Stimulated activated CD8-positive, alpha-beta memory T cell treated with anti-CD3 and anti-CD28 coated beads, Interleukin-12 subunit alpha, Interleukin-12 subunit beta, amount 100 ng/mL, for 24 hours (primary cell): ENCODE measurements around the gene SHB.
"Not testable (repeated sequence)": the region's sequence is repeated elsewhere in the genome, so short reads cannot be mapped to it uniquely, and the experiment has no call there.

Experiments
- DNase-seq: peaks from one replicate; pipeline ENCODE4 v3.0.0-alpha.2; 2020; ENCODE audit errors: extremely low read depth

Gene SHB

DNA sequence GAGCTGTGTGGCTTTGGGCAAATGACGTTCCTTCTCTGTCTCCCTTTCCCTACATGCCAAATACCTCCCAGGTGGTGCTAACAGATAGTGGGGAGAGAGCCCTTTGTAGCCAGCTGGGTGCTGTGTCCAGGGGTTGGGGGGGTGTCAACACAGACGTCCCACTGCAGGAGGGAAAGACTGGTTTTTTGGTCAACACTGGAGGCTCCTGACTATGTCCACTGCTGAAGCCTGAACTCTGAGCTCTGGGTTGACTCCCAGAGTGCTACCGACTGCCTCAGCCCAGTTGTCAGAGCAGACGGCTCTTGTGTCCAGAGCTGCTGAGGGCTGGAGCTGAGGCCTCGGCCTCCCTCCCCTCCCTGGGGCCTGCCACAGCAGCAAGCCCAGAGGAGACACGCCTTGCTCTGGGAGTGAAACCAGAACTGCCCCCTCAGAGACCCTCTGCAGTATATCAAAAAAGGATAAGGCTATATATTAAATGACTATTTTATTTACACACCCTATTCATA, 150.3 kb downstream of the SHB start:
- no peak for DNase-seq

DNA sequence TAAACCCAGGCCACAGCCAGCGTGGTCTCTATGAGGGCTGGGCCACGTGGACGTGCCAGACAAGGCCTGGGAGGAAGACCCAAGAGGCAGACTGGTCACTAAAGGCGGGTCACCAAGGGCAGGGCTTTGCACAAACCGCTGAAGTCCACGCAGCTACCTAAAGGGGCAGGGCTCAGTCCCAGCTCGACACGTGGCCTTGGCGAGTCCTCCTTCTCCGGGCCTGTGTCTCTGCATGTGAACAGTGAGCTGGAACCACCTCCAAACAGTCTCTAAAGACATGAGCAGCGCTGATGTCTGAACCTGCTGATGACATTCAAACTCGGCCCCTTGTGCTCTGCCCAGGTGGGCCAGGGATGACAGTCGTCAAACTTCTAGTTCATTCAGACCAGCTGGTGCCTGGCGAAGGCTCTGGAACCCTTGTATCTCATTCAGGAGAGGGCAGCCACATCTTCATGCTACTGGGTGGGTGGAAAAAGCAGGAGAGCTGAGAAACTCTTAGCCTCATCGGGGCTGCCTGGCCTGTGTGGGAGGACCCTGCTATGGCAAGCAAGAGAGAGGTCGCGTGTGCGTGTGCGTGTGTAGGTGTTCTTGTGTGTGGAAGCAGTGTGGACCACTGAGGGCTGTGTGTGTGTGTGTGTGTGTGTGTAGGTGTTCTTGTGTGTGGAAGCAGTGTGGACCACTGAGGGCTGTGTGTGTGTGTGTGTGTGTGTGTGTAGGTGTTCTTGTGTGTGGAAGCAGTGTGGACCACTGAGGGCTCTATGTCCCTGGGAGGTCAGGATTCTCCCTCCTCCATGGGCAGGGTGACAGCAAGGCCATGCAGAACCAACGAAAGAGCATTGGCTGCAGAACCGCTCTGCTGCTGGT, 151.0 kb downstream of the SHB start:
- DNase-seq, result no peak

DNA sequence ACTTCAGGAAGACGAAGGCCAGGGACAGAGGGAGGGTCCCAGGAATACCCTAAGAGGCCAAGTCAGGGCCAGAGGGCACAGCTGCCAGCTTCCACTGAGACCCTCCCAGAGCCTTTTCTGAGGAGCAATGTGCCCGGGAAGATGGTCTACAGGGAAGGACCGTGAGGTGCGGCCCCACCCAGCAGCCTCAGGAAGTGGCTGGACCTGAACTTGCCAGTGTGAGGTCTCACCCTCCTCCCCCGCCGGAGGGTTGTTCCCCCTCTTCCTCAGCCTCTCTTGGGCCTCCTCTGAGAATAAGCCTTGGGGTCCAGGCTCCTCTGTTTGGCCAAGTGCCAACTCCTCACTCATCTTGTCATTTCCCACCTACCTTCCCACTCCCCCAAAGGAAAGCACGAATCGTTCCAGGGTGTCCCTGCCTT, 151.7 kb downstream of the SHB start:
- no peak for DNase-seq

DNA sequence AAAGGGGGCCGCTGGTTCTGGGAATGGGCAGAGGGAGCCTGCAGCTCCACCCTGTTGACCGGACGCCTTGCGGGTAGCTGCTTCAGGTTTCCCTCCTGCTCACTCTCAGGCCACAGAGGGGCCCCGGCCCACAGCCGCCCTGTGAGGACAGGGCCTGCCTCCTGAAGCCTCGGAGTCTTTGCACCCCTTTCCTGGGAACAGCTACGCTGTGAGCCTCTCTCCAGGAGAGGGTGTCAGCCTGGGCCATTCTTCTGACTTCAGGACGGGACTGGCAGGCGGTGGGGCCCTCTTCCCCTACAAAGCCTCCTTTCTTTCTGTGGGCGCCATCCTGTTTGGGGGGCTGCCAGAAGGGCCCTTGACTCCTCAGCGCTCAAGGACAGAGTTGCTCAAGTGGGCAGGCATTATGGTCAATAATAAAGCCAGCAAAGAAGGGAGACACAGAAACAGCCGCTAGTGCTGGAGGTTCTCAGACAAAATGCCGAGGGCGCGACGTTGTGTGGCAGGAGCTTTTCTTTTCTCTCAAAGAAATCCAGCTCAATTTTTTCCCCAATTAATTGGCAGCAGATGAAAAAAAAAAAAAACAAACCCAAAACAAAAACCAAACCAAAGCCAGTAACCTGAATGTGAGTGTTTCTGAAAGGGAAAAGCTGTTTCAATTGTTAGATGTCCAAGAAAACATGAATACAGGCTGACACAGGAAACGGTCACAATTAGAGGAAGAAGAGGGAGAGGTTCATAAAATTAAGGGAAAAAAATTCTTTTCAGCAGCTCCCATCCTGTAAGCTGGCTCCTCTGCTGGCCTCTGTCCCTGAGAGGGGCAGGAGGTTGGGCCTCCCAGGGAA, 152.3 kb downstream of the SHB start:
- DNase-seq, result no peak

DNA sequence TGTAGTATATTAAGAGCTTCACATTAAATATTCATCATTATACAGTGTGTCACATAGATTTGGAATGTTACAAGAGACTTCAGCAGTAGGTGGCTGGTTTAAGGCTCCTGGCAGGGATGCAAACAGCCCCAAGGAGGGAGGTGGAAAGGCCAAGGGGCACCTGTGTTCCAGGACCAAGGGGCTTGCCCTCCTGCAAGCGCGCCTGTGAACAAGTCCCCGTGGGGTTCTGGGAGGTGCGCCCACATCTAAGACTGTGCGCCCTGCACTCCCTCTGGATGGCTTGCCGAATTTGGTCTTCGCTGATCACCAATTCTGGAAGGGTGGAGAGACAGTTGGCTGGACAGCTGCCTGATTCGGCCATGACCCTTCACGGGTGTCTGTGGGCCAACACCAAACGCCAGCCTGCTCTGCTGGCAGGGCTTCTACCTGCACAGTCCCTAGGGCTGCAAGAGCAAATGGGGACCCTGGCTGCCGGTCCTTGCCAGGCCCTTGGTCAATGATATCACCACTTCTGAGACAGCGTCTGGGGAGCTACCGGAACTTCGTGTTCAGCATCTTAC, 153.0 kb downstream of the SHB start:
- DNase-seq, result no peak

DNA sequence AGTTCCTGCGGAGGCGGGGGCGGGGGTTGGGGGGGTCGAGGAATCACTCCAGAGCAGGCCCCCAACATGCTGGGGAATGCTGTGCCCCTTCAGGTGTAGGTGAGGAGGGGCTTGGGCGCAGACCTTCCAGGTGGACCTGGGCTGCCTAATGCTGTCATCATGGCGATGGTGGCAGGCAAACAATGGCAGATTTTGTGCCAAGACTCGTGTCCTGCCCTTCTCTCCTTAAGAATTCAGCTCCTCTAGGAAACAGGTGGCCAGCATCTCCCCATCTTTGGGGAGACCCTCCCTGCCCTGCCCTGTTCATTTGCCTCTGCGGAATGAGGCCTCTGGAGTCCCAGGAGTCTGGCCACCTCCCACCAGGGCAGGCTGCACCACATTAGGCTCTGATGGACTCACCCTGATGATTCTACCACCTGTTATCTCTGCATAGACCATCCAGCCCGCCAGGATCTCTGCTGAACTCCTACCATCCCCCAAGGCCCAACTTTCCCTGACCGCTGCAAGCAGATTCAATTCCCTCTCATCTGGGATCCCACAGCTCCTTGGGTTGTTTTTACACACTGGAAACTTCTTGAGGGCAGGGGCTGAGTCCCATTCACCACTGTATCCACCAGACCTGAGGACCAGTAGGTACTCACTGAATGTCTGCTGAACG, 154.2 kb downstream of the SHB start:
- DNase-seq, result no peak

DNA sequence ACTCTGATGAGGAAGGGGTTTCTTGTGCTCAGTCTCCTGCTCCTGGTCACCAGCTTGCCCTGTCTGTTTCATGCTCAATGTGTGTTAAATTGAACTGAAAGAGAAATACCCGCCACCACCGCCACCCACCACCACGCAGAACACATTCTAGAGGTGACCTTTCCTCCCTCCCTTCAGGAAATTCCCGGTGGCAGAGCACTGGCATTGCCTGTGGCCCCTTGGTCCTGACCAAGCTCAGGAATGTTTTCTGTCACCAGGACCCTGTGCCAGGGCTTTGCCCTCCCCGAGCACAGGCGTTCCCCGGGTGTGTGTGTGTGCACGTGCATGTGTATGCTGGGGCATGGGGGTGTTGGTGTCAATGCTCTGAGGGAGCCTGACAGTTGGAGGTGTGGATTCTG, 154.9 kb downstream of the SHB start:
- DNase-seq, result no peak

DNA sequence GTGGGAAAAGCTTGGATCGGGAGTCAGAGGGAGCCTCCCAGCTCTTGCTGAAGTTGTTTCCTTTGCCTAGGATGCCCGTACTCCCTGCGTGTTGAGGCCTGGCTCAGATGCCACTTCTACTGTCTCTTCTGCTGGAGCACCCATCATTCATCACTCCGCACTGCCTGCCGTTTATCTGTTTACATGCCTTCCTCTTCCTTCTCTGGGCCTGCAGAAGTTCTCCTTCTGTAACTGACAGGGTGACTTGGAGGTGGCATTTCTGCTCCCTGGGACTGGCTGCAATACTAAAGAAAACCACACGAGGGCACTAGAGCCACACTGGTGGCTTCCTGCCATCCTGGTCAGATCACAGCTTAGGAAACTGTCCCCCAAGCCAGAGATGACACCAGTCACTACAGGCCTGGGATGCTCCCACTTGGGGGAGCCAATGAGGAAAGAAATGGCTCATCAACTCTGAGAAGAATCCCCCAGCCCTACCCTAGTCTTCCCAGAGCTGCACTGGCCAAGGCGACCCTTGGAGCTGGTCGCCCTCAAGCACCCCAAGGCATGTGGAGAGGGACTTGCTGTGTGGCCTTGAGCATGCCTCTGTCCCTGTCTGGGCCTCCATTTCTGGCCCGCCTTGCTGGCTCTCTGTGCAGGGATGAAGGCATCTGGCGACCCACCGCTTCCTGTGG, 155.4 kb downstream of the SHB start:
- DNase-seq, result peak; percentile 45

DNA sequence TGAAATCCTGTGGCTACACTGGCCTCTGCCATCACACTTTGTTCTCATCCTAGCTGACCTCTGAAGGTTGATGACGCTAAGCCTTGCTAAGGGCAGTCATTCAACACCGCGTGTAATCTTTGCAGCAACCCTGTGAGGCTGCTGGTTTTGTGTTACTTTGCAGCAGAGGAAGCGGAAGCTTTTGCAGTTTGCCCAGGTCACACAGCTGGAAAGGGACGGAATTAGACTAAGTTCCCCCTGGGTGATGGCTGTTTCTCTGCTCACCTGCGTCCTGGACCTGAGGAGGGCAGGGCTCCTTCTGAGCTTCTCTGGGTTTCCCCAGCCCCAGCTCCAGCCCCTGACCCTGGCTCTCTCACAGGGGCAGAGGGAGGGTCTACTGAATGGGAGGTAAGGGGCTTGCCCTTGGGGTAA, 157.8 kb downstream of the SHB start:
- no peak for DNase-seq

DNA sequence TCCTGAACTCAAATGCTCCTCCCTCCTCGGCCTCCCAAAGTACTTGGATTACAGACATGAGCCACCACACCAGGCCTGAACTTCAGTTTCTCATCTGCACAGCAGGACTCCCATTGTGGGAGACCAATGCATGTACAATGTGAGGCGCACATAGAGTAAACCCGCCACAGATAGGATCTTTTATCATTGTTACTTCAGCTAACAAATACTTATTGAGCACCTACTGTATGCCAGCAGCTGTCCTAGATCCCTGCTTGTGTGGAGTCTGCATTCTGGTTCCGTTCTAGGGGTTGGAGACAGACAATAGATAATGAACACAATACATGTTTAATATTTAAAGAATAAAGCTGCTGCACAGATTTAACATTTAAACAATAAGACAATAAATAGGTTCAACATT, 158.8 kb downstream of the SHB start:
- DNase-seq, result no peak

DNA sequence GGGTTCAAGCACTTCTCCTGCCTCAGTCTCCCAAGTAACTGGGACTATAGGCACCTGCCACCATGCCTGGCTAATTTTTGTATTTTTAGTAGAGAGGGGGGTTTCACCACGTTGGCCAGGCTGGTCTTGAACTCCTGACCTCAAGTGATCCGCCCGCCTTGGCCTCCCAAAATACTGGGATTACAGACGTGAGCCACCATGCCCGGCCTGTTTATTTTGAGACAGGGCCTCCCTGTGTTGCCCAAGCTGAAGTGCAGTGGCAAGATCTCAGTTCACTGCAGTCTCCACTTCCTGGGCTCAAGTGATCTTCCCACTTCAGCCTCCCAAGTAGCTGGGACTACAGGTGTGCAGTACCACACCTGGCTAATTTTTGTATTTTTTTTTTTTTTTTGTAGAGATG, 159.2 kb downstream of the SHB start:
- not testable (repeated sequence) for DNase-seq

DNA sequence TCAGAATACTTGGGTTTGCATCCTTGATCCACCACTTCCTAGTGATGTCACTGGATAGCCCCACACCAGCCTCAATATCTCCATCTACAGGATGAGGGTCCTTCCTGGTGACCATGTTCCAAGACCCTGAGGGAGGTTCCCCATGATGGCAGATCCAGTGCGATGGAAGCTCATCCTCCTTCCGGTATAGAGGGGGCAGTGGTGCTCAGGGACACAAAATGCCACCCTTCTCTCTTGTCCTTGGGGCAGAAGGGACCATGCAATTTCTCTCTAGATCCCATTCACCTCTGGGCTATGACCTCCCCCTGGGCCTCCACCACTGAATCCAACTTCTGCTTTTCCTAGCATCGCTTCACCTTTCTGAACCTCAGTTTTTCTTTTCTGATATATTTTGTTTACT, 159.7 kb downstream of the SHB start:
- no peak for DNase-seq

DNA sequence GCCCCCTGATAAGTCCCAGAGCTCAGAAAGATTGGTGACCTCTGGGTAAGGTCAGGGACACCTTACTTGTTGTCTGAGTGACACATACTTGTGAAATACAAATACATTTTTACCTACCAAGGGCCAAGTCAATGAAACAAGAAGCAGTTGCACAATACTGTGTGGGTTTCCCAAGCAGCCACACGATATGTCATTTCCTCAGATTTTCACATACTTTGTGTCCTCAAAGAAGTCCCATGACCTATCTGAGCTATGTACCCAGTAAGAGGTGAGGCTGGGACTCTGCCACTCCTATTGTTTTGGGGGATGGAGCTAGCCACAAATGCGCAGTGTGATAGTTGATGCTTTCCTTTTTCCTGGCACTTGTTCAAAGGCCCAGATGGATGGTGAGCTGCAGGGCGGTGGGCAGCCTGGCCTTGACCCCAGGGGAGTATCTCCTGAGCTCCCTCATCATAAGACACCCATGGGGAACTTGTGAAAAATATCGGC, 160.3 kb downstream of the SHB start:
- no peak for DNase-seq

DNA sequence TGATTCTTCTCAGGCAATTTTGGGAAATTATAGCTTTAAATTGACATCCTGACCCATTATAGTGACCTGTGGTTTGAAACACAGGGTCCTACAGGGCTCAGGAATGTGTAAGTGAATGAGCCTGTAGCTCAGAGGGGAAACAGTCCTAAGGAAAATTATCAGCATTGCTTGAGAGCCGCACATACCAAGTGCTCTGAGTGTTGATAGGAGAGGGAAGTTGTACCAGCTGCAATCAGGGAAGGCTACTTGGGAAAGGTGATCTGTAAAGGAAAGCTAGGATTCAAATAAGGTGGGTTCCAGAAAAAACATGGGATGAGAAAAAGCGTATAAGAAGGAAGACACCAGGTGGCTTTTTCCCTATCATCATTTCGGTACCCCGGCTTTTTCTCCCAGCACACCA, 160.7 kb downstream of the SHB start:
- no peak for DNase-seq

DNA sequence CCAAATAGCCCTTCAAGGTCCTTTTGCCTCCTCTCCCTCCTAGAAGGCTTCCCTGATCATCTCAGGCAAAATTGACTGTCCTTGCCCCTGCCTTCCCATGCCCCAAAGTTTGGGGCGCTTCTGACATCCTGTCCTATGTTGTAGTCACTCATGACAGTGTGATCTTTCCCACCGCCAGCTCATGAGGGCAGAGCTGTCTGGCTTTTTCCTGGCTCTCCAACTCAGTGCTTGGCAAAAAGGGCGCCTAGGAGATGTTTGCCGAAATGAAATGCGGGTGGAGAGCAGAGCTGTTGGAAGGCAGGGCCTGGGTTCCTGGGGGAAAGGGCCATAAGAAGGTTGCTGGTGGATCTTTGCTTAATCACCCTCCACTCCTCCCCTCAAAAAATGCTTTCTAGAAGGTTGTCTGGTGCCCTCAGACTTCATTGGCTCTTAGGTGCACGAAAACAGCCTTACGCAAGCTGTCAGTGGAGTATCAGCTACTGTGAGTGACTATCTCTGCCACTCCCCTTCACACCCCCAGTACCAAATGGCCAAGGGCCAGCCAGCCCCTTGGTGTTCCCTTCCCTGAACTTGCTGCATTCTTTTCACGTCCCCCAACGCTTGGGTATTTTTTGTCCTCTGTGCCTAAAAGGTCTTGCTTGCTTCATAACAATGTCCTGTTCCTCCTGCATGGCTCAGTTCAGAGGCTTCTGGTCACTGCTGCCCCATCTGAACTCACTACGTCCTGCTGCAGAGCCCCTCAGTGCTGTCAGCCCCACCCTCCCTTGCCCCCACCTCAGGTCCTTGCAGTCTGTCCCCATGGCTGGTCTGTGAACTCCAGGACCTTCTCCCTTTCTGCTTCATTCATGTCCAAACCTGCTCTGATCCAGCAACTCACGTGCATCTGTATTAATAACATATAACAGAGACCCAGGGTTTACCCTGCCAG, 162.5 kb downstream of the SHB start:
- DNase-seq, result no peak

DNA sequence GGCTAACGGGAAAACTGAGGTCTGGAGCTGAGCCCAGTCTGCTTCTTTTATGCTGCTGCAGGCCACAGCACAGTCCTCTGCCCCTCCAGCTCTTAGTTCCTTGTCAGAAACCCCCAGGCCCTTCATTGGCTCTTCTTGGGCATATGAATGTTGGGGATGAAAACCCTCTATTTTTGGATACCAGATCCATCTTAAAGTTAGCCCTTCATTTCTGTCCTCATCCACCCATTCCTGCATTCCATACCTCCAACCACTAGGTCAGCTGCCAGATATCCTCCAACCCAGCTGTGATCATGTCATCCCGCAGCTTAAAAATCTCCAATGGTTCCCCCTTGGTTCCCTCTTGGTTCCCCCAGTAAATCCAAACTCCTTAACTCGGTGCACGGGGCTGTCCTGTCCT, 163.3 kb downstream of the SHB start:
- no peak for DNase-seq

DNA sequence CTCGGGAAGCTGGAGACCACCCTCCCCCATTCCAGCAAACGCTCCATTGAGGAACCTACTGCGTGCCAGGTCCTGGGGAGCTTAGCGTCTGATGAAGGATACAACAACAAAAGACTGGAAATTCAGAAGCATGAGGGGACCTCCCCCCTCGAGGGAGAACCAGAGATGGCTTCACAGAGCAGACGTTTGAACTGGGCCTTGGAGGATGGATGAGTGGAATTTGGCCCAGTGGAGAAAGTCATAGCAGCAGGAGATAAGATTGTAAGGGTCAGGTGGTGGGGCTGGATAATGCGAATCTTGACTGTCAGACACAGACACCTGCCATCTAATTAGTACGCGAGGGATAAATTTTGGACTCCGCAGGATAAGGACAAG, 163.9 kb downstream of the SHB start:
- DNase-seq, result no peak

DNA sequence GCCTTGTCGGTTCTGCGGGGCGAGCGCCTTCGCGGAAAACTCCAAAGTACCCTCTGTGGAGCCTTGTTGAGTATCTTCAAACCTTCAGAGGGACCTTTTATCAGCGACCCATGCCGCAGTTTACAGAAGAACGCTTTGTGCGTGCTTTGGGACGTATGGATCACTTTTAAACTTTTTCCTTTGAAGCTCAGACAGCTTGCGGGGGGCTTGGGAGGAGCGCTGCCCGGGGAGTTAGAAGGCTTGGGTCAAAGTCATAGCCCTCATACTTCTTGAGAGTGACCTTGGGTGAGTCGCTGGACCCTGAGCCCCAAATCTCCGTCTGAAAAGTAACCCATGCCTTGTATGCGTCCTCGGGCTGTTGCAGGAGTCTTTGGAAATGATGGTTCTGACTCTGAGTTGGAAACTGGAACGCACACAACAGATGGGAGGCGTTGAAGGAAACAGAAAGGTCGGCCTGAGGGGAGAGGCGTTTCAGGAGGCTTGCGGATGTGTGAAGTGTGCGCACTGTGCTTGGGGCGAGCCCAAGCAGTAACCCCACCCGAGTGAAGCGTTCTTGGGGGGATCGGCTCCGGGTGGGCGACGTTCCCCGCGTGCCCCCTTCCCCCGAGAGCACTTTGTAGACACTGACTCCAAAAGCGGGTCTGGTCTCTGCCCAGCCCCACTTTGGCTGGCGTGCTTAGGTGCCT, 164.4 kb downstream of the SHB start:
- DNase-seq, result no peak

DNA sequence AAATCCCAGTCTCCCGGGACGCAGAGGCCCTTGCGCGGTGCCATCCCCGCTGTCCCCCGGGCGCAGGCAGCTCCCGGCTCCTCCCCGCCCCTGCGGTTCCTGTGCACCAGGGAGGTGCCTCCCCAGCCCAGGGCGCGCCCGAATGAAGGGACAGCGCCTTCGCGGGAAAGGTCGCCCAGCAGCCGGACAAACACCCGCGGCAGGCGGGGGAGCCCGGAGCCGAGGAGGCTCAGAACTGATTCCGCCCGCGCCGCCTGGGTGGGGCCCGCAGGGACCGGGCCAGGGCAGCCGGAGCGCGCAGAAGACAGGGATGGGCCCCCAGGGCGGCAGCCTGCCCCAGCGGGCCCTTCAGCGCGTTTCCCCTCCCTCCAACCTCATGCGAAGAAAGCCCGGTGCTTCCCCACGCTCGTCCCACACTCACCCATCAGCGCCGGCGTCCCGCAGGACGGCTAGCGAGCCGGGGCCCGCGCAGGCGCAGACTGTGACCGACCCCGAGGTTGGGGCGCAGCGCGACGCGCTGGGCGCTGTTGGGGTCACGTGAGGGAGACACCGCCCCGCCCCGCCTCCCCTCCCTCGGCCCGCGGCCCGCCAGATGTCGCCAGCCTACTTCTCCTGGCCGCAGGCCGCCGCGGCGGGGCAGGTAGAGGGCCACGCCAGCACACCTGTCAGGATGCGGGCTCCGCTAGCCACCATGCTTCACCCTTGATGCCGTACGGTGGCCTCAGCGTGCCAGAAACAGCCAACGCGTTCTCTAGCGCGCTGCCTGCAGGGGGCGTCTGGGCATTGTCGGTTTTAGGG, 165.2 kb downstream of the SHB start, which contains the start of gene SLC25A51:
TSS of gene SLC25A51 (minus strand) at position 481 of the 798 bp plus-strand sequence. CDS start 15,577 bp downstream, outside the sequence.
- peak; percentile 84 for DNase-seq
